GM12801 (cell line): ENCODE measurements around the gene PHKB.

Experiments used
- CTCF ChIP-seq: IDR thresholded peaks from one replicate; pipeline ENCODE4 v1.5.1; 2011; ENCODE audit warnings: control low read depth; ENCODE audit not compliant: insufficient read length; ENCODE audit errors: extremely low read depth

PHKB gene

GRCh38 chr16:47476654-47477345 is 15.7 kb downstream of the PHKB start:
- no peak for TF ChIP-seq CTCF

- no peak for TF ChIP-seq CTCF
Measured at GRCh38 chr16:47477679-47478078, 16.5 kb downstream of the PHKB start.

GRCh38 chr16:47480410-47480809 is 19.3 kb downstream of the PHKB start:
- TF ChIP-seq CTCF, result no peak

GRCh38 chr16:47481698-47482374 is 20.7 kb downstream of the PHKB start:
- no peak for TF ChIP-seq CTCF

GRCh38 chr16:47483616-47484015 is 22.5 kb downstream of the PHKB start:
- TF ChIP-seq CTCF, result no peak

- TF ChIP-seq CTCF, result no peak
Measured at GRCh38 chr16:47486856-47487255, 25.7 kb downstream of the PHKB start.

- TF ChIP-seq CTCF, result no peak
Measured at GRCh38 chr16:47488051-47488450, 26.9 kb downstream of the PHKB start.
